HepG2 (cell line): Measurements from ENCODE around the gene ATAD3C. TPM values are rescaled to one million over a fixed set of nuclear protein-coding genes. Genes with fewer than 3 reads are reported as not detected.
"Not testable (repeated sequence)": the region's sequence is repeated elsewhere in the genome, so short reads cannot be mapped to it uniquely, and the experiment has no call there.

Experiments used
- ATAC-seq: fragments of 200-7000 bp; cut with Tn5 transposase; 3 replicates; pipeline ENCODE4 v1.9.1; 2020; ENCODE audit warnings: mild to moderate bottlenecking, moderate library complexity
- BruUV-seq: library from RNA; stranded (reverse); fragments of 400-500 nt; replicated peaks from 2 replicates; lab custom pipeline; 2021; lab: Mats Ljungman, UMichigan
- CTCF ChIA-PET: fragments of 300-600 bp; formaldehyde crosslinking; extraction: SDS; loops from one replicate; lab custom pipeline; 2021; ENCODE audit warnings: low total read pairs, inconsistent platforms, low intra/inter-chr PET ratio; lab: Yijun Ruan, JAX
- POLR2A ChIA-PET: fragments of 350-600 bp; sonication (Branson Sonifier 250); formaldehyde crosslinking; loops from one replicate; lab custom pipeline; 2020; ENCODE audit warnings: antibody characterized with exemption, inconsistent platforms; lab: Yijun Ruan, JAX
- DNase-seq: peaks from one replicate; pipeline ENCODE4 v3.0.0-alpha.2; 2015; ENCODE audit warnings: low spot score
- FAIRE-seq: peaks from 3 replicates; lab custom pipeline; 2011; peaks lifted over from hg19 to GRCh38; lab: Jason Lieb, UNC
- H2AFZ ChIP-seq: one replicate; pipeline ENCODE4 v1.6.1; 2011; ENCODE audit warnings: low read length, inconsistent platforms
- H3K27ac ChIP-seq: fragments of 300-600 bp; 3 replicates; pipeline ENCODE4 v1.8.0; 2011; ENCODE audit warnings: mixed run types, mild to moderate bottlenecking, mixed read lengths, low read length, inconsistent platforms; ENCODE audit not compliant: insufficient read depth; ENCODE audit errors: extremely low read length
- H3K27me3 ChIP-seq, 2 experiments: fragments of 200-600 bp in 1 of 2; 2 replicates in 1 of 2; 3 replicates in 1 of 2; pipeline versions ENCODE4 v1.6.0 to v1.8.0; 2011; ENCODE audit warnings: low read length in 2 of 2, mild to moderate bottlenecking in 2 of 2, moderate library complexity in 2 of 2, inconsistent platforms in 1 of 2; ENCODE audit not compliant: insufficient read depth in 2 of 2, control insufficient read depth in 1 of 2
- H3K36me3 ChIP-seq, 2 experiments: fragments of 200-600 bp in 1 of 2; replicated peaks in 1 of 2; 2 replicates in 1 of 2; 3 replicates in 1 of 2; pipeline versions ENCODE4 v1.5.1 to v1.8.0; 2011; ENCODE audit warnings: low read length in 2 of 2, inconsistent platforms in 1 of 2; ENCODE audit not compliant: insufficient read depth in 2 of 2, control insufficient read depth in 1 of 2
- H3K4me1 ChIP-seq: 2 replicates; pipeline ENCODE4 v1.5.1; 2012; ENCODE audit warnings: low read length, inconsistent platforms; ENCODE audit not compliant: insufficient read depth
- H3K4me2 ChIP-seq: 2 replicates; pipeline ENCODE4 v1.6.0; 2011; ENCODE audit warnings: low read depth, low read length, inconsistent platforms
- H3K4me3 ChIP-seq, 3 experiments: fragments of 200-600 bp in 1 of 3; sonication (generic), shearing (Covaris generic) in 1 of 3; replicated peaks in 1 of 3; 2 replicates each; pipeline ENCODE4 v1.5.1; 2011 to 2016; ENCODE audit warnings: low read length in 3 of 3, inconsistent platforms in 2 of 3, low read depth in 2 of 3, mild to moderate bottlenecking in 2 of 3, control low read depth in 1 of 3, mixed read lengths in 1 of 3; ENCODE audit not compliant: insufficient read depth in 1 of 3
- H3K79me2 ChIP-seq: one replicate; pipeline ENCODE4 v1.6.1; 2011; ENCODE audit warnings: low read length, inconsistent platforms; ENCODE audit not compliant: insufficient read depth
- H3K9ac ChIP-seq: 2 replicates; pipeline ENCODE4 v1.6.0; 2011; ENCODE audit warnings: mild to moderate bottlenecking, low read depth, low read length, inconsistent platforms; ENCODE audit not compliant: insufficient read depth
- H3K9me3 ChIP-seq: 2 replicates; pipeline ENCODE4 v1.5.1; 2012; ENCODE audit warnings: mild to moderate bottlenecking, low read length
- H4K20me1 ChIP-seq: 2 replicates; pipeline ENCODE4 v1.6.0; 2011; ENCODE audit warnings: inconsistent platforms, mild to moderate bottlenecking, low read length, moderate library complexity; ENCODE audit not compliant: insufficient read depth
- ARNTL ChIP-seq: sonication (generic); formaldehyde crosslinking; IDR thresholded peaks from 2 replicates; pipeline ENCODE4 v1.4.0; 2020; ENCODE audit warnings: mild to moderate bottlenecking, missing genetic modification reagents
- ATF2 ChIP-seq: sonication (generic); formaldehyde crosslinking; IDR thresholded peaks from 2 replicates; pipeline ENCODE4 v1.4.0; 2020; ENCODE audit warnings: missing genetic modification reagents
- HDAC6 ChIP-seq: fragments of 200-600 bp; sonication (generic); IDR thresholded peaks from 2 replicates; pipeline ENCODE4 v1.7.0; 2017; ENCODE audit warnings: mild to moderate bottlenecking, antibody characterized with exemption, low read length, low read depth
- HIC2 ChIP-seq: sonication (generic); formaldehyde crosslinking; IDR thresholded peaks from 2 replicates; pipeline ENCODE4 v1.9.0; 2022; ENCODE audit warnings: low read depth, missing genetic modification reagents
- LCORL ChIP-seq, 2 experiments: fragments of 450-650 bp in 1 of 2; sonication (generic) in 1 of 2; formaldehyde crosslinking in 1 of 2; IDR thresholded peaks; 2 replicates each; pipeline versions ENCODE4 v1.5.0 to v1.6.1; 2017 to 2020; ENCODE audit warnings: antibody characterized with exemption in 1 of 2, missing genetic modification reagents in 1 of 2
- NKX3-1 ChIP-seq: sonication (generic); formaldehyde crosslinking; IDR thresholded peaks from 2 replicates; pipeline ENCODE4 v1.5.0; 2020; ENCODE audit warnings: missing genetic modification reagents
- RBFOX2 ChIP-seq: fragments of 200-400 bp; formaldehyde crosslinking; IDR thresholded peaks from 2 replicates; pipeline ENCODE4 v1.6.1; 2017; ENCODE audit warnings: low read depth, mild to moderate bottlenecking, low read length
- SP5 ChIP-seq: IDR thresholded peaks from 2 replicates; pipeline ENCODE4 v1.6.1; 2016; ENCODE audit warnings: low read depth, borderline replicate concordance
- ZNF205 ChIP-seq: IDR thresholded peaks from 2 replicates; pipeline ENCODE4 v1.6.1; 2018; ENCODE audit warnings: missing biosample characterization, missing genetic modification reagents
- ZNF691 ChIP-seq: sonication (generic); formaldehyde crosslinking; IDR thresholded peaks from 2 replicates; pipeline ENCODE4 v1.4.0; 2020; ENCODE audit warnings: missing genetic modification reagents, low read depth, mild to moderate bottlenecking, borderline replicate concordance
- ZSCAN30 ChIP-seq: sonication (generic); formaldehyde crosslinking; IDR thresholded peaks from 2 replicates; pipeline ENCODE4 v1.5.0; 2020; ENCODE audit warnings: mild to moderate bottlenecking, missing genetic modification reagents
- WGBS: methylation state at CpG from one replicate; pipeline ENCODE4 v1.1.6; 2017; ENCODE audit warnings: low lambda C conversion rate; 5-methylcytosine and 5-hydroxymethylcytosine counted together
- in situ Hi-C: cut with HindIII; loops from 2 replicates; pipeline ENCODE4 v1.10.0; 2017; ENCODE audit warnings: low pct_unique_long_range_greater_than_20kb; ENCODE audit not compliant: extremely low pct_ligation_motif_present
- intact Hi-C: fragments of 100-400 bp; cut with micrococcal nuclease; formaldehyde crosslinking; loops from one replicate; pipeline ENCODE4 v1.10.0; 2022; ENCODE audit not compliant: unreplicated experiment
- polyA plus RNA-seq, 8 experiments: library from polyadenylated mRNA; depleted of rRNA in 3 of 8; stranded (reverse) in 7 of 8; unstranded in 1 of 8; fragments of >200 nt; fragmentation: Illumina TruSeq in 4 of 8; extraction: Trizol in 4 of 8; gene quantifications; 2 replicates each; pipeline versions ENCODE4 v1.2.1 to v1.2.3, GENCODE V29; 2011 to 2016; ENCODE audit warnings: low read depth in 4 of 8, missing spikeins in 1 of 8, mixed read lengths in 1 of 8; ENCODE audit not compliant: insufficient read depth in 1 of 8
- total RNA-seq, 5 experiments: library from RNA; depleted of rRNA; stranded (reverse); fragments of >200 nt; fragmentation: Illumina TruSeq; extraction: Trizol; gene quantifications; 2 replicates each; pipeline ENCODE4 v1.2.3, GENCODE V29; 2016; ENCODE audit warnings: low read depth in 1 of 5

Gene ATAD3C
- total and polyA plus RNA-seq, 2 of the 13 experiments (the other 11 are each of a cell fraction or from before 2014, with no cell fraction given) = 2.4 to 3.2 TPM

- no peak for TF ChIP-seq ATF2 (CRISPR knock-in tag)
- no peak for TF ChIP-seq ZSCAN30 (CRISPR knock-in tag)
- TF ChIP-seq HIC2 (CRISPR knock-in tag) = no peak
- TF ChIP-seq NKX3-1 (CRISPR knock-in tag) = no peak
- no peak for TF ChIP-seq SP5 (CRISPR knock-in tag)
- TF ChIP-seq HDAC6 = no peak
- no peak for TF ChIP-seq ARNTL
- 0 out of 2 replicates have a peak, but pooled peaks have one; percentile 56 for TF ChIP-seq RBFOX2
- no peak for TF ChIP-seq ZNF205 (CRISPR knock-in tag)
- no peak for TF ChIP-seq ZNF691 (CRISPR knock-in tag)
- no peak for TF ChIP-seq LCORL (IDR thresholded peaks at IDR 0.05)
- TF ChIP-seq LCORL (CRISPR knock-in tag; IDR thresholded peaks at IDR 0.05) = no peak
Observed at GRCh38 chr1:1479547-1480487, 30.3 kb downstream of the ATAD3C start (continued).

GRCh38 chr1:1480488-1480867 is 31.0 kb downstream of the ATAD3C start:
- POLR2A ChIA-PET, BruUV-seq, intact Hi-C loops, H2AFZ ChIP-seq, FAIRE-seq, H3K4me3 ChIP-seq, H3K9ac ChIP-seq, H3K27ac ChIP-seq, H3K4me2 ChIP-seq, ATAC-seq, H3K27me3 ChIP-seq, H3K9me3 ChIP-seq, DNase-seq, H3K79me2 ChIP-seq, in situ Hi-C loops, CTCF ChIA-PET, H3K4me1 ChIP-seq, H4K20me1 ChIP-seq: not testable (repeated sequence)
- 96% methylated on average over 13 of the region's 16 CpGs for WGBS
- H3K36me3 ChIP-seq = peaks cover 28 to 50% of the 10 kb centered on the region in 2 experiments
